H1 (cell line): ENCODE results near the gene STRN4.

Experiments used
- CBX8 ChIP-seq: fragments of 300-800, 300-1000 bp; sonication (generic); IDR thresholded peaks from 2 replicates; pipeline ENCODE4 v1.7.1; 2016; ENCODE audit warnings: low read depth, low read length, borderline replicate concordance
- CTCF ChIP-seq, 3 experiments: IDR thresholded peaks; 1 replicate in 2 of 3; 2 replicates in 1 of 3; pipeline versions ENCODE4 v1.5.1 to v1.6.1; 2011; ENCODE audit warnings: low read length in 3 of 3, mild to moderate bottlenecking in 3 of 3, inconsistent platforms in 2 of 3, low read depth in 1 of 3, moderate library complexity in 1 of 3; ENCODE audit not compliant: insufficient read depth in 1 of 3; ENCODE audit errors: control extremely low read depth in 1 of 3
- TF ChIP-seq, protein P1 (sequence below): IDR thresholded peaks from 2 replicates; pipeline ENCODE4 v1.6.1; 2011; ENCODE audit warnings: low read depth, mild to moderate bottlenecking, low read length; ENCODE audit not compliant: insufficient read depth

DNA sequence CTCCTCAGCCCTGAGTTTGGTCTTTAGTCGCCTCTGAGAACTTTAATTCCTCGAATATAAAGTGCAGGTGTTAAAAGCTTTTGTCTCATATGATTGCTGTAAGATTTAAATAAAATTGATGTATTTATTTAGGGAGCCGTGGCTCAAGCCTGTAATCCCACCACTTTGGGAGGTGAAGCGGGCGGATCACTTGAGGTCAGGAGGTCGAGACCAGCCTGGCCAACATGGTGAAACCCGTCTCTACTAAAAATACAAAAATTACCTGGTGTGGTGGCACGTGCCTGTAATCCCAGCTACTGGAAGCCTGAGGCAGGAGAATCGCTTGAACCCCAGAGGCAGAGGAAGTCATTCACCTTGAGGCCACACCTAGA, 42.7 kb upstream of the STRN4 start:
- TF ChIP-seq CTCF (IDR thresholded peaks at IDR 0.05; ENCODE audit: control extremely low read depth in 1 of 3, insufficient read depth in 1 of 3, low read depth in 1 of 3, low read length in 3 of 3) (no peak), CBX8 (no peak)
- TF ChIP-seq, protein P1, sequence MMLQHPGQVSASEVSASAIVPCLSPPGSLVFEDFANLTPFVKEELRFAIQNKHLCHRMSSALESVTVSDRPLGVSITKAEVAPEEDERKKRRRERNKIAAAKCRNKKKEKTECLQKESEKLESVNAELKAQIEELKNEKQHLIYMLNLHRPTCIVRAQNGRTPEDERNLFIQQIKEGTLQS: no peak
